Chondrocyte (in vitro differentiated cells): ENCODE measurements around the gene DGCR2. TPM values are rescaled to one million over a fixed set of nuclear protein-coding genes. Genes with fewer than 3 reads are reported as not detected.

Experiments
- DNase-seq: peaks from one replicate; pipeline ENCODE4 v3.0.0; 2021; ENCODE audit warnings: mixed read lengths, low spot score
- H3K27ac Mint-ChIP-seq: one replicate; pipeline ENCODE4 v1.8.0; 2021; ENCODE audit warnings: mild to moderate bottlenecking, moderate library complexity, mixed read lengths; ENCODE audit not compliant: unreplicated experiment
- H3K27me3 Mint-ChIP-seq: 2 replicates; pipeline ENCODE4 v1.8.0; 2021; ENCODE audit warnings: low read depth, mixed read lengths
- H3K36me3 Mint-ChIP-seq: 2 replicates; pipeline ENCODE4 v1.8.0; 2021; ENCODE audit warnings: low read depth, mixed read lengths
- H3K4me1 Mint-ChIP-seq: 2 replicates; pipeline ENCODE4 v1.8.0; 2021; ENCODE audit warnings: low read depth, mild to moderate bottlenecking, mixed read lengths
- H3K4me3 Mint-ChIP-seq: one replicate; pipeline ENCODE4 v1.8.0; 2021; ENCODE audit warnings: mild to moderate bottlenecking, moderate library complexity, mixed read lengths; ENCODE audit not compliant: unreplicated experiment
- H3K9me3 Mint-ChIP-seq: 2 replicates; pipeline ENCODE4 v1.8.0; 2021; ENCODE audit warnings: low read depth, mixed read lengths
- total RNA-seq: library from RNA; stranded (reverse); gene quantifications from 3 replicates; pipeline ENCODE4 v1.2.1, GENCODE V29; 2021
- TF ChIP-seq, protein P1 (sequence below): fragments of 200-600 bp; sonication (generic); IDR thresholded peaks from 2 replicates; pipeline ENCODE4 v1.5.0; 2021; ENCODE audit warnings: antibody characterized with exemption, mild to moderate bottlenecking, moderate library complexity

Gene DGCR2
- total RNA-seq, 1 donor from 2014 or later: 45.8 TPM

DNA sequence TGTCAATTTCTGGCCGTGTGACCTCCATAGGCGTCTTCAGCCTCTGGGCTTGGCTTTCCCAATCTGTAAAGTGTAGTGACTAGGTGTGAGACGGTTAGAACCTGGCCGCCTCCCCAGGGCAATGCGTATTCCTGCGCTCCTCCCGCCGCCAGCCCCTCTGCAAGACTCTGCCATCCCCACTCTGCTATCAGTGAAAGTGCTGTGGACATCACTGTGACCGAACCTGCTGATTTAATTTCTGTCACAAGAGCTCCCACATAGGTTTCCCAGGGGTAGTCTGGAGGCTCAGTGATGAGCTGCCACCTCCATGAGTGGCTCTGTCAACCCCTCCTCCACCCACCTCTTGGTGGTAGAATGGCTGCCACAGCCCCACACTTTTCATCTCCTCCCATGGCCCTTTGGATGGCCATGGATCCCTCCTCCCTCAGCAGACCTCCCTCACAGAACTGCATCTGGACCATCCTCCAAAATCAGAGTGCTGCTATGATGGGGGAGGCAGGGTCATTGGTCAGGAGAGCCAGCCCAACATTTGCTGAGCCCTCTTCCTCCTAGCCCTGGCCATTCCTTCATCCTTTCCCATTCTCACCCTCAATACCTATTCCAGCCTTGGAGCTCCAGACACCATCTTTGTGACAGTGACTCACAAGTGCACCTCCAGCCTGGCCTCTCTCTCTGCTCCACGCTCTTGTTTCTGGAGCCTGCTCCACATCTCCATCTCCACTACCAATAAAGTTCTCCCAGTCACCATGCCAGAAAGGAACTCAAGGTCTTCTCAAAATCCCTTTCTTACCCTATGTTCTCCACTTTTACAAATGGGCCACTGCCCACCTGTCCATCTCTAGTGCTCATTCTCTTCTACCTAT, 29.3 kb upstream of the DGCR2 start:
- peak overlapping the region; percentile 12 for H3K4me3 Mint-ChIP-seq

GRCh38 chr22:19150482-19151328, 28.5 kb upstream of the DGCR2 start:
- Mint-ChIP-seq H3K4me1 (peaks cover 5% of the 10 kb centered on the region), H3K36me3 (peaks cover 8% of the 10 kb centered on the region), H3K27ac (no peak overlapping the region), H3K4me3 (peak overlapping the region; percentile 12), H3K9me3 (peaks cover 4% of the 10 kb centered on the region), H3K27me3 (peaks cover 42% of the 10 kb centered on the region)
- peak; percentile 84 for DNase-seq
- TF ChIP-seq, protein P1, sequence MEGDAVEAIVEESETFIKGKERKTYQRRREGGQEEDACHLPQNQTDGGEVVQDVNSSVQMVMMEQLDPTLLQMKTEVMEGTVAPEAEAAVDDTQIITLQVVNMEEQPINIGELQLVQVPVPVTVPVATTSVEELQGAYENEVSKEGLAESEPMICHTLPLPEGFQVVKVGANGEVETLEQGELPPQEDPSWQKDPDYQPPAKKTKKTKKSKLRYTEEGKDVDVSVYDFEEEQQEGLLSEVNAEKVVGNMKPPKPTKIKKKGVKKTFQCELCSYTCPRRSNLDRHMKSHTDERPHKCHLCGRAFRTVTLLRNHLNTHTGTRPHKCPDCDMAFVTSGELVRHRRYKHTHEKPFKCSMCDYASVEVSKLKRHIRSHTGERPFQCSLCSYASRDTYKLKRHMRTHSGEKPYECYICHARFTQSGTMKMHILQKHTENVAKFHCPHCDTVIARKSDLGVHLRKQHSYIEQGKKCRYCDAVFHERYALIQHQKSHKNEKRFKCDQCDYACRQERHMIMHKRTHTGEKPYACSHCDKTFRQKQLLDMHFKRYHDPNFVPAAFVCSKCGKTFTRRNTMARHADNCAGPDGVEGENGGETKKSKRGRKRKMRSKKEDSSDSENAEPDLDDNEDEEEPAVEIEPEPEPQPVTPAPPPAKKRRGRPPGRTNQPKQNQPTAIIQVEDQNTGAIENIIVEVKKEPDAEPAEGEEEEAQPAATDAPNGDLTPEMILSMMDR: no peak

More for the DNA sequence above, 29.3 kb upstream of the DGCR2 start:
- Mint-ChIP-seq H3K36me3 (peaks cover 8% of the 10 kb centered on the region), H3K9me3 (peaks cover 4% of the 10 kb centered on the region), H3K27me3 (peaks cover 42% of the 10 kb centered on the region), H3K27ac (no peak overlapping the region), H3K4me1 (peaks cover 5% of the 10 kb centered on the region)
- no peak for DNase-seq
- TF ChIP-seq, protein P1: no peak

DNA sequence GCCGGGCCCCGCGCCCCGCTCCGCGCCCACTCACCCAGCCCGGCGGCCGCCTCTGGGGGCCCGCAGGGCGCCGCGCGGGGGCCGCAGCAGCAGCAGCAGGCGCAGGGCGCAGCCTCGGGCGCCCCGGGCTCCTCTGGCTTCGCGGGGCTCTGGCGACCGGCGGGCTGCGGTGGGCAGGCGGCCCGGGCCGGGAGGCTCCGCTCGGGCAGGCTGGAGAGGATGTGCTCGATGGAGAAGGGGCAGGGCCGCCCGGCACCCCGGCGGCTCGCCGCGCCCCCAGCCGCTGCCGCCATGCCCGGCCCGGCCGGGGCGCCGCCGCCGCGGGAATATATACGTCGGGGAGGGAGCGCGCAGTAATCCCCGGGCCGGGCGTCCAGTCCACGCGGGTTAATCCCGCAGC, 27.8 kb upstream of the DGCR2 start, which contains the start of gene GSC2:
TSS of gene GSC2 (minus strand) at position 302 of the 400 bp plus-strand sequence. CDS start at position 293, 9 bp downstream.
- H3K9me3 Mint-ChIP-seq: peaks cover 4% of the 10 kb centered on the region
- TF ChIP-seq, protein P1: no peak
- no peak within 1 kb of the TSS for H3K27ac Mint-ChIP-seq
- peaks cover 41% of the 10 kb centered on the region for H3K27me3 Mint-ChIP-seq
- H3K4me3 Mint-ChIP-seq: peak within 1 kb of the TSS; percentile 12
- no peak for DNase-seq
- peaks cover 8% of the 10 kb centered on the region for H3K36me3 Mint-ChIP-seq
- peaks cover 5% of the 10 kb centered on the region for H3K4me1 Mint-ChIP-seq

GRCh38 chr22:19149047-19149883, 27.1 kb upstream of the DGCR2 start:
- Mint-ChIP-seq H3K4me1 (peaks cover 12% of the 10 kb centered on the region), H3K36me3 (peaks cover 8% of the 10 kb centered on the region), H3K9me3 (peaks cover 4% of the 10 kb centered on the region), H3K27ac (no peak overlapping the region), H3K27me3 (peaks cover 39% of the 10 kb centered on the region), H3K4me3 (peak overlapping the region; percentile 6)
- peak; percentile 82 for DNase-seq
- TF ChIP-seq, protein P1: no peak
